GM12878 (cell line): ENCODE results near the gene GYPC. TPM values are rescaled to one million over a fixed set of nuclear protein-coding genes. Genes with fewer than 3 reads are reported as not detected.

Experiments used
- BMI1 ChIP-seq: fragments of 450-650 bp; IDR thresholded peaks from 2 replicates; pipeline ENCODE4 v1.6.1; 2016; ENCODE audit warnings: mild to moderate bottlenecking, moderate library complexity, borderline replicate concordance
- E4F1 ChIP-seq: fragments of 450-650 bp; IDR thresholded peaks from 2 replicates; pipeline ENCODE4 v1.6.1; 2018; ENCODE audit warnings: borderline replicate concordance, mild to moderate bottlenecking; ENCODE audit not compliant: partially characterized antibody
- FOXM1 ChIP-seq: IDR thresholded peaks from 2 replicates; pipeline ENCODE4 v1.6.1; 2012; ENCODE audit warnings: low read depth, mild to moderate bottlenecking, inconsistent platforms, low read length, moderate library complexity
- IKZF1 ChIP-seq: fragments of 450-650 bp; conservative IDR thresholded peaks from 2 replicates; pipeline ENCODE4 v1.6.1; 2017; ENCODE audit warnings: antibody characterized with exemption, mild to moderate bottlenecking
- MTA2 ChIP-seq: fragments of 450-650 bp; IDR thresholded peaks from 2 replicates; pipeline ENCODE4 v1.6.1; 2016; ENCODE audit warnings: low read depth, mild to moderate bottlenecking, moderate library complexity
- MTA3 ChIP-seq: IDR thresholded peaks from 2 replicates; pipeline ENCODE4 v1.6.1; 2012; ENCODE audit warnings: low read length, inconsistent platforms, borderline replicate concordance
- MYB ChIP-seq: fragments of 150-350 bp; IDR thresholded peaks from 2 replicates; pipeline ENCODE4 v1.6.1; 2014; ENCODE audit warnings: mild to moderate bottlenecking, low read depth, low read length, borderline replicate concordance
- PRDM15 ChIP-seq: fragments of 450-650 bp; formaldehyde crosslinking; IDR thresholded peaks from 2 replicates; pipeline ENCODE4 v1.4.0; 2020; ENCODE audit warnings: mild to moderate bottlenecking, moderate library complexity
- SIN3A ChIP-seq: IDR thresholded peaks from 2 replicates; pipeline ENCODE4 v1.6.1; 2012; ENCODE audit warnings: low read depth, low read length, improper control_type of control experiment
- SMAD5 ChIP-seq: IDR thresholded peaks from 2 replicates; pipeline ENCODE4 v1.6.1; 2016; ENCODE audit warnings: antibody characterized with exemption, low read depth
- TCF12 ChIP-seq: IDR thresholded peaks from 2 replicates; pipeline ENCODE4 v1.6.1; 2011; ENCODE audit warnings: low read depth, mild to moderate bottlenecking, low read length
- TCF7 ChIP-seq: IDR thresholded peaks from 2 replicates; pipeline ENCODE4 v1.6.1; 2014; ENCODE audit warnings: antibody characterized with exemption, borderline replicate concordance
- YY1 ChIP-seq: IDR thresholded peaks from 2 replicates; pipeline ENCODE4 v1.6.1; 2011; ENCODE audit warnings: low read depth, mild to moderate bottlenecking, low read length
- ZBTB11 ChIP-seq: fragments of 450-650 bp; formaldehyde crosslinking; IDR thresholded peaks from 2 replicates; pipeline ENCODE4 v1.5.0; 2022; ENCODE audit warnings: mild to moderate bottlenecking, missing genetic modification characterization
- ZBTB40 ChIP-seq: fragments of 450-650 bp; IDR thresholded peaks from 2 replicates; pipeline ENCODE4 v1.6.1; 2016; ENCODE audit warnings: mild to moderate bottlenecking, moderate library complexity, borderline replicate concordance
- ZNF24 ChIP-seq: fragments of 450-650 bp; IDR thresholded peaks from 2 replicates; pipeline ENCODE4 v1.6.1; 2017; ENCODE audit warnings: antibody characterized with exemption, mild to moderate bottlenecking
- ZNF384 ChIP-seq: IDR thresholded peaks from 2 replicates; pipeline ENCODE4 v1.6.1; 2012; ENCODE audit warnings: low read depth, mild to moderate bottlenecking, low read length, improper control_type of control experiment, borderline replicate concordance
- polyA plus RNA-seq, 11 experiments: library from polyadenylated mRNA; depleted of rRNA in 4 of 11; unstranded in 6 of 11; stranded (reverse) in 5 of 11; fragments of >200 nt; fragmentation: Nextera tagmentation in 4 of 11; fragmentation: Illumina TruSeq in 1 of 11; extraction: Ambion mirVana in 4 of 11; extraction: Trizol in 1 of 11; gene quantifications; 1 replicate in 1 of 11; 2 replicates in 10 of 11; pipeline versions ENCODE4 v1.2.1 to v1.2.3, GENCODE V29; 2011 to 2016; ENCODE audit warnings: inconsistent platforms in 2 of 11, missing spikeins in 2 of 11, low read depth in 1 of 11
- total RNA-seq, 4 experiments: library from RNA; depleted of rRNA in 3 of 4; stranded (reverse); fragments of >200 nt in 3 of 4; fragmentation: Illumina TruSeq in 1 of 4; extraction: Trizol in 1 of 4; gene quantifications; 2 replicates each; pipeline versions ENCODE4 v1.2.1 to v1.2.3, GENCODE V29; 2013 to 2021

GYPC gene
- total and polyA plus RNA-seq, 10 of the 15 experiments (the other 5 are each of a cell fraction or from before 2014, with no cell fraction given), result 26.2 to 150 (median 81.4) TPM

GRCh38 chr2:126657636-126658318 is 1.8 kb downstream of the GYPC start (continued):
- TF ChIP-seq ZBTB40 (no peak), E4F1 (no peak), IKZF1 (peak; percentile 26), MTA2 (no peak), SMAD5 (no peak), ZBTB11 (CRISPR knock-in tag) (no peak), SIN3A (no peak), ZNF384 (no peak), FOXM1 (no peak), ZNF24 (no peak), MTA3 (no peak), MYB (no peak), BMI1 (no peak), PRDM15 (CRISPR knock-in tag) (no peak), TCF12 (no peak), YY1 (no peak), TCF7 (no peak)
